SK-N-SH (cell line): ENCODE results near the gene PLCG1.

Experiments
- CTCF ChIP-seq: fragments of 200-600 bp; sonication (generic); IDR thresholded peaks from 2 replicates; pipeline ENCODE4 v1.6.1; 2017; ENCODE audit warnings: antibody characterized with exemption, mild to moderate bottlenecking, moderate library complexity
- EP300 ChIP-seq, 2 experiments: IDR thresholded peaks; 2 replicates each; pipeline versions ENCODE4 v1.4.0 to v1.6.1; 2012; ENCODE audit warnings: borderline replicate concordance in 1 of 2, low read depth in 1 of 2, low read length in 1 of 2
- FOSL2 ChIP-seq: IDR thresholded peaks from 2 replicates; pipeline ENCODE4 v1.4.0; 2012; ENCODE audit warnings: low read depth, mild to moderate bottlenecking, moderate library complexity, borderline replicate concordance
- MXI1 ChIP-seq: IDR thresholded peaks from 2 replicates; pipeline ENCODE4 v1.6.1; 2012; ENCODE audit warnings: mild to moderate bottlenecking, low read depth, low read length, improper control_type of control experiment
- TAF1 ChIP-seq: IDR thresholded peaks from 2 replicates; pipeline ENCODE4 v1.6.1; 2012; ENCODE audit warnings: low read depth, mild to moderate bottlenecking, low read length, moderate library complexity, borderline replicate concordance

DNA sequence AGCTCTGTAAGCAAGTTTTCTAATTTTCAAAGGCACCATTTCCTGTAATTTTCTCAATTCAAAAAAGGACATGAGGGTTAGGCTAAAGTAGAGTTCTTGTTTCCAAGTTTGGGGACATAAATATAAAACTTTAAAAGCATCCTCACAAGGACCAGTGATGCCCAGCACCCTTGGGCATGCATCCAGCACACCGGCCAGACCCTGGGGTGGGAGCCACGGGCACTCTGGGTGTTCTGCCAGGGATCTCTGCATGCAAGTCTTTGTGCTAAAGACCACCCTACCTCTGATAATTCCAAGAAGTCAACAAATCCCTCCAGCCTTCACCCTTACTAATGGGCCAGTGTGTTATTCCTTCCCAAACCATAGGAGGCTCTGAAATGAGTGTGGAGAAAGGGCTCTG, 46.5 kb downstream of the PLCG1 start:
- TF ChIP-seq MXI1 (no peak), CTCF (no peak), EP300 (IDR thresholded peaks at IDR 0.05; ENCODE audit: borderline replicate concordance in 1 of 2, low read depth in 1 of 2, low read length in 1 of 2) (no peak), TAF1 (no peak), FOSL2 (no peak)
